Choroid plexus epithelial cell (primary cell): ENCODE measurements around the gene ASCC2.

ENCODE experiments used
- DNase-seq: peaks from one replicate; pipeline ENCODE4 v3.0.0-alpha.2; 2010; ENCODE audit warnings: low read depth
- H3K4me3 ChIP-seq: 2 replicates; pipeline ENCODE4 v1.5.1; 2011; ENCODE audit warnings: low read depth, mild to moderate bottlenecking, control low read depth, low read length, moderate library complexity
- CTCF ChIP-seq: conservative IDR thresholded peaks from 2 replicates; pipeline ENCODE4 v1.5.1; 2011; ENCODE audit warnings: low read depth, mild to moderate bottlenecking, control low read depth, inconsistent platforms, low read length, moderate library complexity

Gene ASCC2

GRCh38 chr22:29795663-29796062 is 42.4 kb downstream of the ASCC2 start:
- no peak overlapping the region for H3K4me3 ChIP-seq
- TF ChIP-seq CTCF = no peak

DNA sequence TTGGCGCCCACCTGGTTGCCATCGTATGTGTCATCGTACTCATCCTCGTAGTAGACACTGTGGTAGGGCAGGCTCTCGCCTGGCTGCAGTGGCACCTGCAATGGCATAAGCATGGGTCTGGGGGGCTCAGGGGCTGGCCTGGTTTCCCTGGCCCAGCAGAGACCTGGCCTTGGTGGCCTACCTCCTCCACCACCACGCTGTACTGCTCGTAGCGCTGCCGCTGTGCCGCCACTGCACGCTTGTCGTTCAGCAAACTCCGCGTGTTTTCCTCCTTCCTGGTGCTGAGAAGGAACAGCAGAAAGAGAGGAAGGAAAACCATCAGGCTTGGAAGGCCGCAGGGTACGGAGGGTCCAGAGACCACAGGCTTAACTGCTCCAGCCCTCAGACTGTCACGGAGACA is 44.7 kb downstream of the ASCC2 start:
- DNase-seq = no peak
- H3K4me3 ChIP-seq = no peak overlapping the region
- TF ChIP-seq CTCF = no peak

More at GRCh38 chr22:29795663-29796062, 42.4 kb downstream of the ASCC2 start:
- DNase-seq = no peak

DNA sequence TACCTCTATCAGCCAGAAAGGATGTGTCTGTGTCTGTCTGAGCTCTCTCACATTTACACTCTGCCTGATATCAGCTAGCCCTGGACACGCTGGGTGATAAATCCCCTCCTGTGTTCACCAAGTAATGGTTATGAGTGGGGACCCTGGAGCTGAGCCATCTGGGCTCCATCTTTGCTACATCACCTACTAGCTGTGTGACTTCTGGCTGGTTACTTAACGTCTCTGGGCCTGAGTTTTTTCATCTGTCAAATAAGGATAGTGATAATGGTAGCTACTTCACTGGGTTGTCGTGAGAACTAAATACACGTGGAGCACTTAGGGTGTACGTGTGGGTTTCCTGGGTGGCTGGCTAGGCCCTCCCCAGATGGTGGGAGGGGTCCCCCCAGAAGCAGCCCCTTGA is 48.0 kb downstream of the ASCC2 start:
- no peak overlapping the region for H3K4me3 ChIP-seq
- TF ChIP-seq CTCF = no peak
- DNase-seq = no peak

DNA sequence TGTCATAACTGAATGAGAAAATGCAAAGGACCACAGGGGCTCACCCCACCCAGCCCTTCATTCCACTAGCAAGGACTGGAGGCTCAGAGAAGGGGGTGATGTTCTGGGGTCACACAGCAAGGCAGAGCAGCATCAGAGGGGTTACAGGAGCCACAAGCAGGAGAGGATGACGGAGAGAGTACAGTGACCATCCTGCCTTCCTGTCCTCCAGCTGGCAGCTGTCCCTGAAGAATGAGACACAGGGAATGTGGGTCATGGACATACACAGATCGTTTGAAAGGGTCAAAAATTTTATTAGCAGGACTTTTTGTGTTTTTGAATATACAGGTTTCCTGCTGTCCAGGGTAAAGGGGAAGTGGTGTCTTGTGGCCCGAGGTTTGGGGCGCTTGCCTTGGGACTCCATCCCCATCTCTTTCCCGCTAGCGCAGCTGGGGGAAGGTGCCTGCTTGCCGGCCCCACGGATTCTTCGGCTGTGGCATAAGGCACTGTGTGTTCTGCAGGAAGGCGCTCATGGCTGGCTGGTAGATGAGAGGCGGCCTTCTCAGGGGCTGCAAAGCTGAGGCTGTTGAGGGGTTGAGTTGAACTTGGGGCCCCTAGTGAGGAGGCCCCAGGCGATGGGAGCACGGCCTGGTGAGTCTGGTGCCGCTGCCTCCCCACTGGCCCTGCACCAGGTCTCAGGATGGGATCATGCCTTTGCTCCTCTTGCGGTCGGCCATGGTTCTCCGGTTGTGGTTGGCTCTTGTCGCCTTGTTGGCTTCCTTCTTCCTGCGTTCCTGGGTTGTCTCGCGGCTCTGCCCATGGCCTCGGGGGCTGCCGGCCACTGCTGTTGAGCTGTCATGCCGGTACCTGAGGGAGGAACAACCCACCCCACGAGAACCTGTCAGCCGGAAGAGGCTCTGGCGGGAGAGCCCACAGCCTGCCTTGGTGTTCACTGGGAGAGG is 49.5 kb downstream of the ASCC2 start:
- H3K4me3 ChIP-seq = no peak overlapping the region
- TF ChIP-seq CTCF = no peak

DNA sequence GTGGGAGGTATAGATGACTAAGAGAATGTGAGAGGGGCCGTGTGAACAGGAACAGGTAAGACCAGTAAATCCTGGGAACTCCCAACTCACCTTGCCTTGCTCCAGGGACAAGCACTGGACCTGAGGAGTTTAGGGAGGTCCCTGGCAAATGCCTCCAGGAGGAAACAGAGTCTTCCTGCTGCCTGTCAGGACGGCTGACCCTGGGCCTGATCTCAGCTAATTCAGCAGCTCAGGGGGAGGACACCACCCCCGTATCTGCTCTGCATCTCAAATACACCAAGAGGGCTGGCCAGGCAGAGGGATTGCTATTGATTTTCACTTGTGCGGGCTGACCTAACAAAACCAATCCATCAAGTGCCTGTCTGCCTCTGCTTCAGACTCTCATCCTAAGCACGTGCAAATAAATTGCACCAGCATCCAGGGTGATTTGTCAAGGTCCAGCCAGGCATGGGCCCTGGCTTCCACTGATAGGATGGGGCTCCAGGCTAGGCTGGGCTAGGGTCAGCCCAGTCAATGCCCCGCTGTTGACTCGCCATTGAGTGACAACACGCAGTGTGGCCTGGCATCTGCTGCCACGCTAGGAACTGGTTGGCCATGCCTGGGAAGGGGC is 50.6 kb downstream of the ASCC2 start:
- no peak overlapping the region for H3K4me3 ChIP-seq
- DNase-seq = no peak
- TF ChIP-seq CTCF = no peak

More for the DNA sequence above, 49.5 kb downstream of the ASCC2 start:
- no peak for DNase-seq

DNA sequence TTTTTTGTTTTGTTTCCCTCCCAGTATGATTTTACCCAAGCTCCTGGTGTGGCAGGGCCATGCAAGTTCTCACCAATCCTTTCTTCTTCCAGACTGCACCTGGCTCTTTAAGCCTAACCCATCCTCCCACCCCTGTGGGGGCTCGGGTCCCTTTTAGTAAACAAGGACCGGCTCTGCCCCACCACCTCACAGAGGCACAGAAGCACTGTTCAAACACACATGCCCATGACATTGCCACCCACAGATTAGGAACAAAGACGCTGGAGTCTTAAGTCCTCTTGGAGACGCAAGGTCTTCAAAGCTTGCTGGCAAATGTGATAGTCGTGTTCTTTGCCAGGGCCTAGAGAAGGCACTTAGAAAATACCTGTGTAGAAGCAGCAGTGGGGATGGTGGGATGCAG is 52.0 kb downstream of the ASCC2 start:
- H3K4me3 ChIP-seq = no peak overlapping the region
- no peak for TF ChIP-seq CTCF
- no peak for DNase-seq
